A673 (cell line): ENCODE measurements around the gene CTDNEP1. TPM values are rescaled to one million over a fixed set of nuclear protein-coding genes. Genes with fewer than 3 reads are reported as not detected.

ENCODE experiments used
- BruUV-seq: library from RNA; stranded (reverse); fragments of 400-500 nt; replicated peaks from 2 replicates; lab custom pipeline; 2021; lab: Mats Ljungman, UMichigan
- CTCF ChIA-PET: fragments of 300-600 bp; sonication (Branson Sonifier 250); formaldehyde crosslinking; loops from one replicate; lab custom pipeline; 2022; ENCODE audit warnings: antibody characterized with exemption; lab: Charles Lee
- POLR2A ChIA-PET: fragments of 300-600 bp; sonication (Branson Sonifier 250); formaldehyde crosslinking; loops from one replicate; lab custom pipeline; 2022; ENCODE audit warnings: antibody characterized with exemption; ENCODE audit not compliant: low non-redundant PET; lab: Charles Lee
- DNase-seq: peaks from one replicate; pipeline ENCODE4 v3.0.0-alpha.2; 2015; ENCODE audit warnings: low spot score
- H3K27ac ChIP-seq: fragments of 200-600 bp; sonication (generic); 2 replicates; pipeline ENCODE4 v1.5.1; 2016; ENCODE audit warnings: mixed run types, low read depth, mild to moderate bottlenecking, mixed read lengths, antibody characterized with exemption, low read length; ENCODE audit not compliant: poor library complexity, severe bottlenecking
- H3K27me3 ChIP-seq: fragments of 200-600 bp; sonication (generic); replicated peaks from 2 replicates; pipeline ENCODE4 v1.6.1; 2017; ENCODE audit warnings: mixed run types, low read depth, mild to moderate bottlenecking, mixed read lengths, antibody characterized with exemption, low read length; ENCODE audit not compliant: insufficient read depth, poor library complexity
- H3K36me3 ChIP-seq: fragments of 200-600 bp; sonication (generic); 2 replicates; pipeline ENCODE4 v1.6.1; 2016; ENCODE audit warnings: mixed run types, mild to moderate bottlenecking, mixed read lengths, antibody characterized with exemption, low read length; ENCODE audit not compliant: insufficient read depth, poor library complexity, severe bottlenecking
- H3K4me1 ChIP-seq: fragments of 200-600 bp; sonication (generic); 2 replicates; pipeline ENCODE4 v1.6.1; 2017; ENCODE audit warnings: mixed run types, mild to moderate bottlenecking, mixed read lengths, antibody characterized with exemption, low read length; ENCODE audit not compliant: insufficient read depth, poor library complexity, severe bottlenecking
- H3K4me3 ChIP-seq: fragments of 200-600 bp; sonication (generic); 2 replicates; pipeline ENCODE4 v1.5.1; 2016; ENCODE audit warnings: low read depth, mixed run types, mild to moderate bottlenecking, mixed read lengths, low read length; ENCODE audit not compliant: poor library complexity, severe bottlenecking
- H3K9me3 ChIP-seq: fragments of 200-600 bp; sonication (generic); 2 replicates; pipeline ENCODE4 v1.6.1; 2016; ENCODE audit warnings: mixed run types, low read depth, mild to moderate bottlenecking, mixed read lengths, antibody characterized with exemption, low read length; ENCODE audit not compliant: poor library complexity, severe bottlenecking
- EZH2 ChIP-seq: fragments of 200-600 bp; sonication (generic); IDR thresholded peaks from 2 replicates; pipeline ENCODE4 v1.6.1; 2017; ENCODE audit warnings: borderline replicate concordance, low read depth, mild to moderate bottlenecking, mixed read lengths, antibody characterized with exemption, low read length; ENCODE audit not compliant: poor library complexity, severe bottlenecking
- intact Hi-C: fragments of 100-400 bp; cut with micrococcal nuclease; formaldehyde crosslinking; loops from one replicate; pipeline ENCODE4 v1.10.0; 2022; ENCODE audit not compliant: unreplicated experiment
- total RNA-seq: library from RNA; stranded (reverse); gene quantifications from 2 replicates; pipeline ENCODE4 v1.2.3, GENCODE V29; 2021
- TF ChIP-seq, protein P1 (sequence below): fragments of 300-800, 200-600 bp; sonication (generic); conservative IDR thresholded peaks from 2 replicates; pipeline ENCODE4 v1.5.1; 2017; ENCODE audit warnings: low read depth, mild to moderate bottlenecking, antibody characterized with exemption, low read length, moderate library complexity, mixed read lengths

The CTDNEP1 gene
- total RNA-seq, 1 experiment from 2014 or later, result 175 TPM

DNA sequence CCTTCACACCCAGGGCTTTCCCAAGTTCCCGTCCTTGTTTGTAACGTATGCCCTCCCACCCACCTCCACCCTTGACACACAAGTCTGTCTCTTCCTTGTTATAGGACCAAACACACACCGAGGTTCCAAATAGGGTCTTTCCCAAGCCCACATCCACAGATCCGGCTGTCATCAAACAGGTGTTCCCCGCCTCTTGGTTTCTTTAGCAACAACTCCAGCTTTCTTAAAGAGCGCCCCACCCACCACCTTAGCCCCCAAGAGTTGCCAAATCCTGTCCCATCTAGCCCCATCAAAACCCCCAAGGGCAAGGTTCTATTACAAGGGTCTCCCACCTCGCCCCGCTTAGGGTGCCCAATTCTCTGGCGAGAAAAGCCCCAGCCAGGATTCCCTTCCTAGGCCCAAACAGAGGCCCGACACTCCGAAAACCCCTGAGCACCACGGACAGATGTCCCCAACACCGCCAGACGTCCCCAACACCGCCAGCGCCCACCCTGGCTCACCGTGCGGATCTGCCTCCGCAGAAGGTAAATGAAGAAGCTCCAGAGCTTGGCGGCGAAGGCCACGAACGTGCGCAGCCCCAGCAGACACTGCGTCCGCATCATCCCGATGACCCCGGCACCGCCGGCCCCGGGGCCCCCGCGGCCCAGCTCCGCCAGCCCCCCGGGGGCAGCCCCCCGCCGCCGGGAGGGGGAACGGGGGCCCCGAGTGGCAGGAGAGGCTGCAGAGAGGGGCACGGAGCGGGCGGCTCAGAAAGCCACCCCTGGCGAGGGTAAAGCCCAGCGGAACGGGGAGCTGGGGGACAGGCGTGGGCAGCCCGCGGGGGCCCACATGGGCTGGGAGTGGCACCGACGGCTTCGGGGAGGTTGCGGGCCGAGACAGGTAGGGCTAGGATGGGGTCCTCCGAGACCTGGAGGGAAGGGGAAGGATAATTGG, 573 bp downstream of the CTDNEP1 start:
- no peaks in the 10 kb centered on the region for H3K27me3 ChIP-seq
- peaks cover 31% of the 10 kb centered on the region for H3K36me3 ChIP-seq
- POLR2A ChIA-PET, result interaction anchor here (0.6 kb wide), 3 partner anchors 9 to 233 kb away, joined by 3 to 5 read pairs (median 3); partner anchors contain the start of gene GABARAP
- no peaks in the 10 kb centered on the region for H3K9me3 ChIP-seq
- H3K4me1 ChIP-seq, result peaks cover 17% of the 10 kb centered on the region
- TF ChIP-seq EZH2, result no peak
- intact Hi-C loops, result loop anchor here (1.0 to 5.0 kb wide), 2 partner anchors 8 to 56 kb away; partner anchors contain the start of gene EIF5A
- peak overlapping the region; percentile 98 for H3K27ac ChIP-seq
- BruUV-seq, result no TSS peak
- DNase-seq, result no peak
- H3K4me3 ChIP-seq, result peak overlapping the region; percentile 74
- CTCF ChIA-PET, result no interaction called here

GRCh38 chr17:7249830-7250229, 1.7 kb downstream of the CTDNEP1 start:
- Histone ChIP-seq H3K36me3 (peaks cover 28% of the 10 kb centered on the region), H3K4me3 (peak overlapping the region; percentile 74), H3K27me3 (no peaks in the 10 kb centered on the region), H3K9me3 (no peaks in the 10 kb centered on the region), H3K27ac (peak overlapping the region; percentile 98), H3K4me1 (peaks cover 17% of the 10 kb centered on the region)
- intact Hi-C loops, result loop anchor here (5.0 kb wide), 1 partner anchor 57 kb away; the partner anchor contains the start of gene EIF5A
- TF ChIP-seq, protein P1, sequence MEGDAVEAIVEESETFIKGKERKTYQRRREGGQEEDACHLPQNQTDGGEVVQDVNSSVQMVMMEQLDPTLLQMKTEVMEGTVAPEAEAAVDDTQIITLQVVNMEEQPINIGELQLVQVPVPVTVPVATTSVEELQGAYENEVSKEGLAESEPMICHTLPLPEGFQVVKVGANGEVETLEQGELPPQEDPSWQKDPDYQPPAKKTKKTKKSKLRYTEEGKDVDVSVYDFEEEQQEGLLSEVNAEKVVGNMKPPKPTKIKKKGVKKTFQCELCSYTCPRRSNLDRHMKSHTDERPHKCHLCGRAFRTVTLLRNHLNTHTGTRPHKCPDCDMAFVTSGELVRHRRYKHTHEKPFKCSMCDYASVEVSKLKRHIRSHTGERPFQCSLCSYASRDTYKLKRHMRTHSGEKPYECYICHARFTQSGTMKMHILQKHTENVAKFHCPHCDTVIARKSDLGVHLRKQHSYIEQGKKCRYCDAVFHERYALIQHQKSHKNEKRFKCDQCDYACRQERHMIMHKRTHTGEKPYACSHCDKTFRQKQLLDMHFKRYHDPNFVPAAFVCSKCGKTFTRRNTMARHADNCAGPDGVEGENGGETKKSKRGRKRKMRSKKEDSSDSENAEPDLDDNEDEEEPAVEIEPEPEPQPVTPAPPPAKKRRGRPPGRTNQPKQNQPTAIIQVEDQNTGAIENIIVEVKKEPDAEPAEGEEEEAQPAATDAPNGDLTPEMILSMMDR, result no peak
- TF ChIP-seq EZH2, result no peak
- ChIA-PET CTCF (interaction anchor here (0.6 kb wide), 1 partner anchor 15 kb away, joined by 3 read pairs; no protein-coding TSS in a partner anchor), POLR2A (no interaction called here)
- DNase-seq, result no peak
- BruUV-seq, result no TSS peak

- BruUV-seq, result no TSS peak
- DNase-seq, result no peak
- ChIA-PET POLR2A (no interaction called here), CTCF (interaction anchor here (1.2 kb wide), 1 partner anchor 311 kb away, joined by 3 read pairs; no protein-coding TSS in a partner anchor)
- Histone ChIP-seq H3K27ac (peak overlapping the region; percentile 47), H3K9me3 (no peaks in the 10 kb centered on the region), H3K4me1 (peaks cover 17% of the 10 kb centered on the region), H3K4me3 (no peak overlapping the region), H3K36me3 (peaks cover 28% of the 10 kb centered on the region), H3K27me3 (no peaks in the 10 kb centered on the region)
- TF ChIP-seq EZH2, result no peak
- TF ChIP-seq, protein P1, result no peak
- intact Hi-C loops, result no loop called here
These were observed 2.3 kb downstream of the CTDNEP1 start for GRCh38 chr17:7249214-7249613.
